GM19328 (cell line): ENCODE data around the gene PMEPA1.

Source experiments
- ATAC-seq: cut with Tn5 transposase; IDR thresholded peaks from one replicate; pipeline ENCODE4 v1.9.1; 2021; ENCODE audit warnings: mild to moderate bottlenecking, moderate library complexity; ENCODE audit not compliant: unreplicated experiment

PMEPA1 gene

DNA sequence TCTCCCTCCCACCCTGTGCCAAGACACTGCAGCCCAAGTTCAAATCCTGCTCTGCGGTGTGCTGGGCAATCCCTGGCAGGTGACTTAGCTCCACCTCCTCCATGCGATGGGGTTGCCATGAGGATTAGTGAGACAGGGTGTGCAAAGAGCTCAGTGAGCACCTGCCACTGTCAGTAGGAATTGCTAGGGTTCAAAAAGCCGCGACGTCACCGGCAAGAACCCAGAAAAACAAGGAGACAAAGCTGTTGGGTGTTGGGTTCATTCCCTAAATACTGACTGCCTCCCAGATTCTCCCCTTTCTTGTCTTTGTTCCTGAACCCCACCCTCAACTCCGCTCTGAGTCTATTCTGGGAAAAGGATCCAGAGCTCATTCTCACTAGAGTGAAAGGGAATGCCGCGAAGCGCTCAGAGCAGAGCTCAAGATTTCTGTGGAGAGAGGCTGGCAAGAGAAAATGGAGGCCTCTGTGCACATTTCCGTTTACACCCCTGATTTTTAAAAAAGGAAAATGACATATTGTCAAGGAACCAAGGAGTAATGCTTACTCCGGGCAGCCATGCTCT, 13.3 kb downstream of the PMEPA1 start:
- no peak for ATAC-seq

DNA sequence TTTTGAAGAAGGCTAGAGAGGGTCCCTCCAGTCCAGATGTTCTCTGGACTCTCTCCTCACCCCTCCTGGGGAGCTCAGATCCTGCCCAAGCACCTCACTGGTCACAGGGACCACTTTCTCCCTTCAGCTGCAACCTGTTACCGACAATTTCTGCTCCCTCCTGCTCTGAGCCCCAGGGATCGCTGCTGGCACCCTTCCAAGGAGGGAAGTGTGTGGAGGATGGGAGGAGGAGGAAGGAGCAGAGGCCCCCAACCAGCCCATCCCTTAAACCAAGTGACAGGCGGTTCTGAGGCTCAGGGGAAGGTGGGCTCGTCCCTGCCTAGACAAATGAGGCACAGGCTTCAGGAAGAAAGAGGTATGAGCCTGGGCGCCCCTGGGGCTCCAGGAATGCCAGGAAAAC, 13.9 kb downstream of the PMEPA1 start:
- no peak for ATAC-seq

DNA sequence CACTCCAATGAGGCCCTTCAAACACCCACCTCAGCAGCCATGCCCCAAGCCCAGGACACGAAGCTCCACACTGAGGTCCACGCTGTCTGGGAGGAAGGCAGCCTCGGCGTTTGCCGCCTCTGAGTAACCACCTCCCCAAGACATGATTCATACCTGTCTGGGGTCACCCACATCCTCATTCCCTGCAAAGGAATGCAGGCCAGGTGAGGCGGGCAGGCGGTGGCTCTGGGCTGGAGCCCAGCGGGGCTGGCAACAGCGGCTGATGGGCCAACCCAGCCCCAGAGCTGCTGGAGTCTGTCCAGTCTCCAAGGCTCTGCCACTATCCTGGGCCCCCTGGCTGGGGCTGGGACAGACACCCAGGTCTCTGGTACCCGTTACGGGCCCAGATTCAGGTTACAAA, 14.8 kb downstream of the PMEPA1 start:
- no peak for ATAC-seq

DNA sequence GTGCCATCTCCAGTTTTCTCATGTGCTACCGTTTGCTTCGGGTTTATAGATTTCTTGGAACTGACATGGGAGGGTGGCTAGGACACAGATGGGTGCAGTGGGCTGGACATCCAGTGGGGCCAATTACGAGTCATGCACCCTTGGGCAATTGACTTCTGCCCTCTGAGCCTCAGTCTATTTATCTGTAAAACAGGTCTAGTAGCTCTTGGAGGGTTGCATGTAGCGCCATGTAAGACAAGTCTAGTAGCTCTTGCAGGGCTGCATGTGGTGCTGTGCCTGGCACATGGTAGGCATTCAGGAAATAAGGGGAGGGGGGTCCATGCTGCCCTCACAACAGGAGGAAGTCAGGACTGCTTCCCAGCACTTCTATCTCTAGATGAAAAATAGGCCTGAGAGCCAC, 15.3 kb downstream of the PMEPA1 start:
- no peak for ATAC-seq

DNA sequence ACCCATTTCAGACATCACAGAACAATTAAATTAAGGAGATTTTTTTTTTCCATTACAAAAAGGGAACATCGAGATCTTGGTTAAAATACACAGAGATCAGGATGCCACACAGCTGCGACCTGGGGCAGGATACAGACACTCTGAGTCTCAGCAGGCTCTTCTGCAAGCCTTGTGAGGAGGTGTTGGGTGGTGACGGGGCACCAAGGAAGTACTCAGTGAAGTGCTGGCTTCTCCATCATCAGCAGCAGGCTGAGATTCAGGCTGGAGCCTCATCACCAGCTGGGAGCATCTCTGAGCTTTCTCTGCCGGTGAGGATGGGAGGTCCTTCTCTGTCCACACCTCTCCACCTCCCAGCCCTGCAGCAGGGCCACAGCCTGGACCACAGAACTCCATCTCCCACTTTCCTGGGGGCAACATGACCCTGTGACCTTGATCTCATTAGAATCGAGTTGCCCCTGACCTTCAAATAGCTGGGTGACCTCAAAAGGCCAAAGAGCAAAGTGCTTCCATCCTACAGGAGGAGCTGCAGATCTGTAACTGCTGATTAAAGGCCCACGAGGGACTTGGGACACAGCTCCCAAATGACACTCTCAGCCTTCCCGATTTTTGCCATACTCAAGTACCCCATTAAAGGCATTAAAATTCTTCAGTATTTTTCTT, 16.0 kb downstream of the PMEPA1 start:
- no peak for ATAC-seq

DNA sequence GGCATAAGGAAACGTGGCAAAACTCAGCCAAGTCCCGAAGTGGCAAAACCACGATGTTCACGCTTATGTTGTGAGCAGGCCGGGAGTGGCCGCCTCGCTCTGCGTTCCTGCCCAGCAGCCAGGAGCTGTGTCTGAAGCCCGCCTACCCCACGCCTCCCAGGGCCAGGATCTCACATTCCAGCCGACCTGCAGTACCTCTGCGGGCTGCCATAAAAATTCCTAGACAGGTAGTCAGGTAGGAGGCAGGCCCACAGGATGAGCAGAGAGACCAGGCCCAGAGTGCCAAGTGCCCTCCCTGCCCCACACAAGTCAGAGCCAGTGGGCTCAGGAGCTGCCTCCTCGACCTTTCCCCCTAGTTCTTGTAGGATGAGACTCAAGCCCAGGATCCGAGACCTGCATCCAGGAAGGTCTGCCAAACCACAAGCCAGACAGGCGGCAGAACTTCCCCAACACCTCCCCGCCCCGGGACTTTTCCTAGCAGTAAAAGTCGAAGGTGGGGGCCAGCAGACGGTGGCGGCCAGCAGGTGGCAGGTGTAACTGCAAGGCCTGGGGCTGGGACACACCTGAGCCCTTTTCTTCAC, 16.7 kb downstream of the PMEPA1 start:
- ATAC-seq: no peak

DNA sequence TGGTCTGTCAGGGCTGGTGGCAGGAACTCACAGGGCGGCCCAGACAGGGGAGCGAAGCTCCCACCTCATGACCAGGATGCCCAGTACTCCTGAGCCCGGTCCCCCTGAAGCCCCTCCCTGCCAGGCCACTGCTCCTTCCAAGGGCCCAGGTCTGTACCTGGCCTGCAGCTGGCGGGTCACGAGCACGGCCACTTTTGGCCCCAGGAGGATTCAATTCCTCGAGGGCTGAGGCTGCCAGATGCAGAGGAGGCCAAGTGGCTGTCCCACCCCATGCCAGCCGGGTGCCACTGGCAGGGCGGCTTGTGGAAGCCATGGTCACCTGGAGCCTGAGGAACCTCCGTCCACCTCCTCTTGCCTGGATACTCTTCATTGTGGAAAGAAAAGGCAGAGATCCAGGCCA, 17.4 kb downstream of the PMEPA1 start:
- no peak for ATAC-seq

DNA sequence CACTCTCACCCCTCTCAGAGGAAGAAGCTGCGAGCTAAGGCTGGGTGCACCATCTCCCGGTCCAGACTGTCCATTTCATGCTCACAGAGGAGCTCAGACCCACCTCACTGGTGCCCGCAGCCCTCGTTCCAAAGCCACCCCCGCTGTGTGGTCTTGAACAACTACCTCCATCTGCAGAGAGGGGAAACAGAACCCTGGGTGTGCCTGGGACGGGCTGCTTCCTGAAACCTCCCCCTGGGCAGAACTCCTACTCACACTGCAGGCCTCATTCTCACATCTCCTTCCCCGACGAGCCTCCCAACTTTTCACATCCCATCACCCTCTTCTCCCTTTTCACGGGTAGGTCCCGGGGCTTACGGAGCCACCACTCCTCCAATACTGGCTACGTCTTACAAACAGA, 18.1 kb downstream of the PMEPA1 start:
- ATAC-seq: no peak

DNA sequence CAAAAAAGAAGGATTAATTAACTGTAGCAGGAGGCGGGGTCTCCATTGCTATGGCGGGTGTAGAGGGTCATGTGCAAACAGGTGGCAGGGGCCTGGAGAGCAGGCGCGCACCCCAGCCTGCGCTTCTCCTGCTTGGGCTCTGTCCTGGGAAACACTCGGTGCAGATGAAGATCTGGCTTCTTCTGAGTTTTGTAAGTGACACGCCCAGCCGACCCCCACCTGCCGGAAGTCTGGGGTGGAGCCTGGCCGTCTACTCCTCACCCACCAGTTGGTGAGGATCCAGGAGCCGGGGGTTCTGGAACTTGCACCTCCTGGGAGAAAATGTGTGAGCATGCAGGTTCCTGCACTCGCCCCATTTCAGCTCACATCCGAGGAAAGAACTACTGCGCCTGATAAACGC, 19.3 kb downstream of the PMEPA1 start:
- no peak for ATAC-seq

DNA sequence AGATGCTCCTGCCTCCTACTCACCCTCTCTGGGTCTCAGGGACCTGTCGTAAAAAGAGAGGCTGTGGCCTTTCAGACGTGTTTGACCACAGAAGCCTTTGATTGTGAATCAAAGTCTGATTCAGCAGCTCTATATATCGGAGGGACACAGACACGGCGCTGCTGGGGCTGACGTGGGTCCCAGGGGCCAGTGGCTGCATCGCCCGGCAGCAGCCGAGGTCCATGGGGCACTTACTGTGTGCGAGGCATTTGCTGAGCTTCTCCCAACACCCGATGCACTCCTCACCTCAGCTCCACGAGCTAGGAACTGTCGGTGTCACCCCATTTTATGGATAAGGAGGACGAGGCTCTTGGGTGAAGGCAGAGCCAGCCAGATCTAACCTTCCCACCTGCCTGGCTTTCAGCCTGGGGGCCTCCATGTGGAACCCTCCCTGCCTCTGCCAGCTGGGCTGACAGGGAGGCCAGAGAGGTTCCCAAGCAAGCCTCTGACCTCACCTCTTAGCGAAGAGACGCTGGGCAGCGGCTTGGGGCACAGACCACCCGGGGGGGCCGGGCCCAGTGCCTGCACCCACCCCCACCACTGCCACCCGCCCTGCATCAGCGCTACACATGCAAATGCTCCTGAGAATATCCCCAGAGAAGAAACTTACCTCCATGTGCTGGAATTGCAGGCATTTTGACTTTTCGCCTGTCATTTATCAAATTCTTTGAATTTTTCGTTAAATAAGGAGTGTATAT, 19.9 kb downstream of the PMEPA1 start:
- ATAC-seq: no peak

DNA sequence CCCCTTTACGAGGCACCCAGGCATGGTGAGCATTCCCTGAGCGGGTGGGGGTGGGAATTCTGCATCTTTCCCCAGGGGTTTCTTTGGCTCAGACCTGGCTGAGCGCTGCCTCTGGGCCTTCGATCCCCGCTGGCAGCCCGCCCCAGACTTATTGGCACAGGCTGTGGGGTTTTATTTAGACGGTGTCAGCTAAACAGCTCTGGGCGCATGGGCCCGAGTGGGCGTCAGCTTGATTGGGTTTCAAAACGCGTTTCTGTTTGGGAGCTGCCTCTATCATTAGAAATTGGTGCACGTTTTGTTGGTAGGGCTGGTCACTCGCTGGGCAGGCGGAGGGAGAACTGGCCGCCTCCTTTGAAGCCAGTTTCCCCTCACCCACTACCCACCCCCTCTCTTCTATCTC, 21.0 kb downstream of the PMEPA1 start:
- ATAC-seq: no peak

DNA sequence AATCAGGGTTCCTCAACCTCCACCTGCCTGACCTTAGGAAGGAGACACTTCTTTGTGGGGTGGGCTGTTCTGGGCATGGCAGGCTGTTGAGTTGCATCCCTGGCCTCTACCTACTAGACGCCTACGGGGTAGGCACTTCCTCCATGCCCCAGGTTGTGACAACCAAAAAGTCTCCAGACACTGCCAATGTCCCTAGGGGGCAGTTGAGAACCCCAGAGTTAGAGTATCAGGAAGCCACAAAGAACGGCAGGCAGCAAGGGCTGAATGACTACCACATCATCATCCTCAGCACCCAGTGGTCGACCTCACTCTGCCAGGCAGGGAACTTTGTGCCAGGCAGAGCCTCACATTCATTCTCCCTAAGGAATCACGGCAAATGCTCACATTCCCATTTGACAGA, 21.5 kb downstream of the PMEPA1 start:
- ATAC-seq: no peak

DNA sequence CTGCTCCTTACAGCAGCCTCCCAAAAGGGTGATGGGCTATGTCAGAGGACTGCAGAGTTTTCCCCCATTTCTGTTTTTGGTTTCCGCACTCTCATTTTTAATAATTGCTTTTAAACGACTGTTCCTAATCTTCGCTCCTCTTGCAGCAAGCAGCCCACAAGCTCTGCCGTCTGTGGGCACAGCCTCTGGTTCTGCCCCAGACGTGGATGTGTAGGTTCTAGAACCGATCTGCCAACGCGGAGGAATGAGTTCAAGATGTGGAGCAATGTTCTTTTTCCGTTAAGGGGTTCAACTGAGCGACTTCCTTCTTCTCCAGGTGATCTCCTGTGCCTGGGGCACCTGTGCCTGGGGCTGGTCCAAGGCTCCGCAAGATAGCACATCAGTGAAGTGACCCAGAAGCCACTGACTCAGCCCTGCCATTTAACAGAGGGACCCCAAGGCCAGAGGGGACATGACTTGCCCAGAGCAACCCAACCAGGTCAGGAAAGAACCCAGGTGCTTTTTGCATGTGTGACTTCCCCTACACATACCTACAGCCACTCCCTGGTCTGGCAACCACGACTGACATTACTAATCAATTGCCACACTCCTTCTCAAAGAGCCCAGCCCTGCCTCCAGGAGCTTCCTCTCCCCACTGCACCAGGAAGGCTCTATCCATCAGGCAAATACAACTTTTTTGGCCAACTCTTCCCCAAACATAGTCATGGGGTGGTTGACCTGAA, 22.7 kb downstream of the PMEPA1 start:
- no peak for ATAC-seq

DNA sequence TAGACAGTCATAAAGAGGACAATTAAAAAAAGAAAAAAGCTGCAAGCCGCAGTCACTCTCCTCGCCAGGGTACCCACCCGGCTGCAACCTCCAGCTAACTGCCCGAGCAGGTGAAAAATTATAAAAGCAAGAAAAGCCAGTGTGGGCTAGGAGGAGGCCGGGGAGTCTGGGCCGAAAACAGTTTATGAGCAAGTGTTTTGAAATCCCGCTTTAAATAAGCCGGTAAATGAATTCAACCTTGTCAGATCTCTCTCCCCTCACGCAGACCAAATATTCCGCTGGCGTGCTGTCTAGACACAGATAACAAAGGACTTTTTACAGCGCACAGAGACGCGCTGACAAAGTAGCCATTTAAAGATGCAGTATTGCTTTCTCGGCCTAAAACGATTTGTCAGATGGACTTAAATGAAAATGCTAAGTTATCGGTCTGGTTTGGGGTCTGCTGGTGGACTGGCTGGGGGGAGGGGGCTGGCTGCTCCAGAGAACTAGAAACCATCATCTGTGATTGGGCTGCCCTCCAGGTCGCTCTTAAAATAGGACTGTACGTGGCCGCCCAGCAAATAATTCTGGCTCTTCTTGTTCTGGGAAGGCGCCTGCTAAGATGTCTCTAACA, 24.6 kb downstream of the PMEPA1 start:
- no peak for ATAC-seq

DNA sequence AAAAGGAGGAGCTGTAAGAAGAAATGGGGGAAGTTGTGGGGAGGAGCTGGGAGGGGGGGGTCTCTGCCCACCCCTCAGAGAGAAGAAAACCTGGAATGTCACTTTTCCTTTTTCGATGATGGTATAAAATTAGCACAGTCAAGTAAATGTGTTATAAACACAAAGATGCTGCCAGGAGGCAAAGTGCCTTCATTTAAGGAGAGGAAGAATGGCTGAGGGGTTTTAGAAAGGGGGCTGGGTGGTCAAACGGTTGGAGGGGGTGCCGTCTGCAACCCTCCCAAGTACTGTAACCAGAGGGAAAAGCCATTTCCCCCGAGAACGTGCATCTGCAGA, 25.0 kb downstream of the PMEPA1 start:
- no peak for ATAC-seq

DNA sequence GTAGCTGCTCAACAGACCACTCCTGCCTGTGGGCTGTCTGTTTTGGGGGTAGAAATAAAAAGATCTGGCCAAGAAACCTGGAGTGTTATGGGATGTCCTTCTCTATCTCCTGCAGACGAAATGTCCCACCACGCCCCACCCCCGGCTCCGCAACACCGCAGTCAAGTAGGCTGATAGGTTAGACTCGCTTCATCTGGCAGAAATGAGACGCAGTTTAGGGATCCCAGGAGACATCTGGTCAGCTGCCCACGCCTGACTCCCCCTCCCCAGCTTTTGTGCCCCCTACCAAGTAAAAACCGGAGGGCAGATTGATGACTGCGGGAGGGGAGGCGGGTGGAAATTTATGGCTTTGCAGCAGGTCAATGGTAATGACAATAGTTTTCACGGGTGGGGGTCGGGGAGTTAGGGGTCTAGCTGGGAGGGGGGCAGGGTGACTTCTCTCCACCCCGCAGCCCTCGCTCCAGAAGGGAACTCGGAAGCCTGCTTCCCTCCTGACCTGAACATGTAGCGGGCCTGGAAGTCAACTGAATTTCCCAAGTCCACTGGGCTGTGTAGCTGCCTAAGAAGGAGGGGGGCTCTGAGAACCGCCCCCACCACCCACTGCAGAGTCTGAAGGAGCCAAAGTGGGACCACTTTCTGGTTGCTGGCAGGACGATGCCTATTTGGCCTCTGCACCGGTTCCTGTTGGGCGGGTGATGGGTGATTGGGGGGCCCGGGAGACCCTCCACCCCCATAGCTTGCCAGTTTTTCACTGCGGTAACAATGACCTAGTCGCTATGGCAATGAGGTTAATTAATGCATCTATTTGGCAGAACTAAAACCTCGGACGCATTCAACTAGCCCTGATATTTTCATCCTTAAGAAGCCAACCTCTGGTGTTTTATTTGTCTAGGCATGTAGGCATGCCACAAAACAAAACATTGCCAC, 25.7 kb downstream of the PMEPA1 start:
- ATAC-seq: no peak

DNA sequence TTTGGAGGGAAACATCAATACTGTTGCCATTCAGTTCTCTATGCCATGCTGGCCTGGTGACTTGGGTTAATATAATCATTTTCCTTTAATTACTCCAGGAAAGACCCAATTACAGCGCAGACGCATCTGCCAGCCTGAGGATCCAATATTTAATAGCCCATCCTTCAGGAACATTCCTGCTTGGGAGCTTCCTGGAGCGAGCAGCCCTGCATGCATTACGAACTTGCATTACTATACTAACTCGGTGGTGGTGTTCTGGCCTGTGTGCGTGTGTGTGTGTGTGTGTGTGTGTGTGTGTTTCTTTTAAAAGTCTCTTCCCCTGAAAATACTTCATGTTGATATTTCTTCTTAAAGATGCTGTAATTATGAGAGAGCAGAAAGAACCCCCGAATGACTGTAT, 26.5 kb downstream of the PMEPA1 start:
- ATAC-seq: no peak

DNA sequence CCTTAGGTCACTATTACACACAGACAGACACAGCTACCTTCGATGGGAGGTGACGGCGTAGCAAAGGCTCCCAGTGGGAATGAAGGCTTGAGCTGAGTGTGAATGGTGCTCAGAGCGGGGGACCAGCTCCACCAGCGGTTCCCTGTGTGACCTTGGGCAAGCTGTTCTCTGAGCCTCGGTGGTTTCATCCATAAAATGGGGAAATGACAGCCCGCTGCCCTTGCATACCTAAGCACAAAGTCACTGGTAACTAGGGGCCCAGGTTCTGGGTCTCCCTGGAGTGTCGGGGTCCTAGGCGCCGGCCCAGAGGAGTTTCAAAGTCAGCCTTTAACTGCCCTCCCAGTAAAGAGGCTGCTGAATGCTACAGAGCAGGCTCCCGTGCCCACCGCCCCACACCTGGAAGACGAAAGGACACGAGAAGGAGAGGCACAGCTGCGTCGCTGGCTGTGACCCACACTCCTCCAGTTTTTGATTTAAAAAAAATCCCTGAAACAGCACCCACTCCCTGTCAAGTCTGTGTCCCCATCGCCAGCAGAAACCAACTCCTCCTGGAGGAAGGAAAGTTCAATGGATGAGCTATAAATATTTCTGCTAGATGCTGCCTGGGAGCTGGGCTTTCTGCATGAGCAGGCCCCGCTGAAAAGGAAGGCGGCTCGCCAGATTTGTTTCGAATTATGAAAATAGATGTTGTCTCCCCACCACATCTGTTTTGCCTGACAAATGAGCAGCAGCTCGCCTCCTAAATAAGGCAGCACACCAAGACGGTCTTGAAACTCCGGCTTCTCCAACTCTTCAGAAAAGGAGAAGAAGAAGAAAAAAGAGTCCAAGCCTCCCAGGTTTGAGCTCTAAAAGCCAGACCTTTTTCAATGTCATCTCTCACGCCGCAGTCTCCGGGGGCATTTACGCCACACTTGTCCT, 27.4 kb downstream of the PMEPA1 start:
- ATAC-seq: no peak
